MM.1S (cell line): ENCODE data around the gene UNC13A.
"Not testable (repeated sequence)": the region's sequence is repeated elsewhere in the genome, so short reads cannot be mapped to it uniquely, and the experiment has no call there.

Source experiments
- DNase-seq: peaks from one replicate; pipeline ENCODE4 v3.0.0-alpha.2; 2015
- H2AFZ ChIP-seq: fragments of 300-600 bp; sonication (generic); 2 replicates; pipeline ENCODE4 v1.6.0; 2016; ENCODE audit warnings: antibody characterized with exemption, low read length
- H3F3A ChIP-seq: fragments of 300-600 bp; sonication (generic); 2 replicates; pipeline ENCODE4 v1.6.1; 2016; ENCODE audit warnings: mild to moderate bottlenecking, antibody characterized with exemption, low read length, moderate library complexity, mixed read lengths; ENCODE audit not compliant: insufficient read depth
- H3K27ac ChIP-seq: fragments of 300-600 bp; sonication (generic); 2 replicates; pipeline ENCODE4 v1.5.1; 2016; ENCODE audit warnings: mild to moderate bottlenecking, low read length
- H3K27me3 ChIP-seq: fragments of 300-600 bp; sonication (generic); replicated peaks from 2 replicates; pipeline ENCODE4 v1.6.0; 2016; ENCODE audit warnings: low read length; ENCODE audit not compliant: insufficient read depth
- H3K36me3 ChIP-seq: fragments of 300-600 bp; sonication (generic); replicated peaks from 2 replicates; pipeline ENCODE4 v1.6.1; 2016; ENCODE audit warnings: mild to moderate bottlenecking, low read length, mixed read lengths; ENCODE audit not compliant: insufficient read depth
- H3K4me1 ChIP-seq: fragments of 300-600 bp; sonication (generic); 2 replicates; pipeline ENCODE4 v1.6.1; 2016; ENCODE audit warnings: low read length, mixed read lengths
- H3K4me2 ChIP-seq: fragments of 300-600 bp; sonication (generic); 2 replicates; pipeline ENCODE4 v1.6.0; 2016; ENCODE audit warnings: low read depth, low read length
- H3K4me3 ChIP-seq: fragments of 300-600 bp; sonication (generic); 2 replicates; pipeline ENCODE4 v1.5.1; 2016; ENCODE audit warnings: low read length, mixed read lengths
- H3K79me2 ChIP-seq: fragments of 300-600 bp; sonication (generic); 2 replicates; pipeline ENCODE4 v1.6.1; 2016; ENCODE audit warnings: mixed run types, low read length, mixed read lengths
- H3K9ac ChIP-seq: fragments of 300-600 bp; sonication (generic); 2 replicates; pipeline ENCODE4 v1.6.1; 2016; ENCODE audit warnings: low read length, mixed read lengths
- H3K9me2 ChIP-seq: fragments of 300-600 bp; sonication (generic); replicated peaks from 2 replicates; pipeline ENCODE4 v1.6.1; 2016; ENCODE audit warnings: mild to moderate bottlenecking, low read length, mixed read lengths; ENCODE audit not compliant: insufficient read depth
- H3K9me3 ChIP-seq: fragments of 300-600 bp; sonication (generic); replicated peaks from 2 replicates; pipeline ENCODE4 v1.6.1; 2016; ENCODE audit warnings: mild to moderate bottlenecking, low read length, mixed read lengths; ENCODE audit not compliant: insufficient read depth
- H4K20me1 ChIP-seq: fragments of 300-600 bp; sonication (generic); 2 replicates; pipeline ENCODE4 v1.6.1; 2016; ENCODE audit warnings: mild to moderate bottlenecking, low read length, moderate library complexity, mixed read lengths; ENCODE audit not compliant: insufficient read depth
- CTCF ChIP-seq: fragments of 300-600 bp; sonication (generic); IDR thresholded peaks from 2 replicates; pipeline ENCODE4 v1.5.1; 2016; ENCODE audit warnings: antibody characterized with exemption, low read length, mixed read lengths
- EZH2 ChIP-seq: fragments of 300-600 bp; sonication (generic); optimal IDR thresholded peaks from 2 replicates; pipeline ENCODE3; 2017; ENCODE audit warnings: low read depth, mild to moderate bottlenecking, antibody characterized with exemption, low read length, mixed read lengths
- EZH2phosphoT487 ChIP-seq: fragments of 300-600 bp; sonication (generic); IDR thresholded peaks from 2 replicates; pipeline ENCODE4 v1.6.1; 2018; ENCODE audit warnings: antibody characterized with exemption, low read length

Gene UNC13A

GRCh38 chr19:17590866-17591265 lies 97.3 kb downstream of the UNC13A start:
- Histone ChIP-seq H3K27me3 (peaks cover 74% of the 10 kb centered on the region), H3K4me1 (no peaks in the 10 kb centered on the region), H3K9me3 (no peaks in the 10 kb centered on the region), H3K9me2 (no peaks in the 10 kb centered on the region), H2AFZ (no peak overlapping the region), H3K36me3 (no peaks in the 10 kb centered on the region), H3K4me2 (no peak overlapping the region), H3F3A (no peaks in the 10 kb centered on the region), H3K4me3 (no peak overlapping the region), H4K20me1 (no peaks in the 10 kb centered on the region), H3K79me2 (no peaks in the 10 kb centered on the region), H3K9ac (no peak overlapping the region), H3K27ac (no peak overlapping the region)
- TF ChIP-seq CTCF: no peak
- no peak for TF ChIP-seq EZH2phosphoT487
- TF ChIP-seq EZH2: no peak
- DNase-seq: no peak

GRCh38 chr19:17585395-17585794 lies 102.8 kb downstream of the UNC13A start:
- H2AFZ ChIP-seq, H3K9ac ChIP-seq, H3F3A ChIP-seq, H3K36me3 ChIP-seq, DNase-seq, H4K20me1 ChIP-seq, H3K9me2 ChIP-seq, H3K79me2 ChIP-seq, H3K27ac ChIP-seq, H3K4me2 ChIP-seq, H3K9me3 ChIP-seq, H3K4me3 ChIP-seq, H3K4me1 ChIP-seq: not testable (repeated sequence)
- peaks cover 50% of the 10 kb centered on the region for H3K27me3 ChIP-seq

GRCh38 chr19:17584132-17584531 lies 104.0 kb downstream of the UNC13A start:
- H3F3A ChIP-seq: no peaks in the 10 kb centered on the region
- TF ChIP-seq CTCF (no peak), EZH2 (no peak), EZH2phosphoT487 (no peak)
- H3K4me2 ChIP-seq: no peak overlapping the region
- no peak overlapping the region for H3K27ac ChIP-seq
- H3K27me3 ChIP-seq: peaks cover 38% of the 10 kb centered on the region
- H2AFZ ChIP-seq: no peak overlapping the region
- no peak for DNase-seq
- H3K9ac ChIP-seq: no peak overlapping the region
- H3K36me3 ChIP-seq: no peaks in the 10 kb centered on the region
- H3K79me2 ChIP-seq: no peaks in the 10 kb centered on the region
- H3K4me1 ChIP-seq: no peaks in the 10 kb centered on the region
- H3K9me3 ChIP-seq: no peaks in the 10 kb centered on the region
- no peaks in the 10 kb centered on the region for H3K9me2 ChIP-seq
- no peaks in the 10 kb centered on the region for H4K20me1 ChIP-seq
- no peak overlapping the region for H3K4me3 ChIP-seq

- Histone ChIP-seq H3K79me2 (no peaks in the 10 kb centered on the region), H3K4me1 (no peaks in the 10 kb centered on the region), H3K27ac (no peak overlapping the region), H3K27me3 (peaks cover 26% of the 10 kb centered on the region), H3K9ac (no peak overlapping the region), H3K36me3 (no peaks in the 10 kb centered on the region), H3K4me3 (no peak overlapping the region), H2AFZ (no peak overlapping the region), H3K9me3 (no peaks in the 10 kb centered on the region), H3K4me2 (no peak overlapping the region), H4K20me1 (no peaks in the 10 kb centered on the region), H3F3A (no peaks in the 10 kb centered on the region), H3K9me2 (no peaks in the 10 kb centered on the region)
- no peak for DNase-seq
- TF ChIP-seq EZH2: no peak
Measured at GRCh38 chr19:17582613-17583012, 105.5 kb downstream of the UNC13A start.
